Left cardiac atrium (tissue), 4 donors: ENCODE results near the gene ADD1. TPM values are rescaled to one million over a fixed set of nuclear protein-coding genes. Genes with fewer than 3 reads are reported as not detected.

ENCODE experiments used
- ATAC-seq, 2 donors: fragments of 200-7000 bp; cut with Tn5 transposase; one replicate each; pipeline ENCODE4 v1.9.1; 2020; ENCODE audit warnings: mild to moderate bottlenecking in 2 of 2, moderate library complexity in 2 of 2
- DNase-seq: peaks from one replicate; pipeline ENCODE4 v3.0.0-alpha.2; 2020
- intact Hi-C, 2 donors: fragments of 100-400 bp; cut with DNase I; formaldehyde crosslinking; loops; one replicate each; pipeline versions ENCODE4 v1.14.1 to v1.15.1; 2022 to 2023
- total RNA-seq, 2 donors: library from RNA; stranded (reverse); fragmentation: NEBNext Ultra II Directional; extraction: Animal tissue kit (Norgen Biotek cat#: 25700); gene quantifications; one replicate each; pipeline ENCODE4 v1.2.1, GENCODE V29; 2021
- donor health status: DM: no; HTN: yes; CAD: no.
- donor health status: DM: no; HTN: yes; CAD: no; lungs with severe emphysema.
- donor health status: DM: yes; HTN: yes; CAD: no.
- donor health status: Dilated cardiomyopathy.

ADD1 gene
- total RNA-seq, 2 donors from 2014 or later: 200 to 209 TPM

DNA sequence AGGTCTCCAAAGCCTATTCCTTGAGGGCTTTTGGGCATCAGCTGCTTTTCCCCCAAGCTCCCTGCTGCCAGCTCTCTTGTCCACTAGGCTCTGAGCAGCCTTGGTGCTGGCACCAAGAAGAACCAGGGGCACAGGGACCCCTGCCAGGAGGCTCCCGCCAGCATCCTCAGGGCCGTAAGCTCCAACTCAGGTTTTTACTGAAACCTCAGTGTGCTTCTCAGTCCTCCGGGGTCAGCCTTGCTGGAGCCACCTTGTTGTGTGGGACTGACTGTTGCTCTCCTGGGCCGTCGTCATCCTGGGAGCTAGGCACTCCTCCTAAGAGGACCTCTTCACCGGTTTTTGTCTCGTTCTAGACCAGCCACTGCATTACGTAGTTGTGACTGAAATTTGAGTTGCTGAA is 80.6 kb downstream of the ADD1 start:
- intact Hi-C loops: no loop called here
- ATAC-seq (no peak), DNase-seq (no peak)

GRCh38 chr4:2924765-2925301 is 81.2 kb downstream of the ADD1 start:
- ATAC-seq (no peak), DNase-seq (no peak)
- intact Hi-C loops: no loop called here

- intact Hi-C loops: no loop called here
- DNase-seq (no peak), ATAC-seq (no peak)
These were observed 81.9 kb downstream of the ADD1 start for GRCh38 chr4:2925496-2925895.

DNA sequence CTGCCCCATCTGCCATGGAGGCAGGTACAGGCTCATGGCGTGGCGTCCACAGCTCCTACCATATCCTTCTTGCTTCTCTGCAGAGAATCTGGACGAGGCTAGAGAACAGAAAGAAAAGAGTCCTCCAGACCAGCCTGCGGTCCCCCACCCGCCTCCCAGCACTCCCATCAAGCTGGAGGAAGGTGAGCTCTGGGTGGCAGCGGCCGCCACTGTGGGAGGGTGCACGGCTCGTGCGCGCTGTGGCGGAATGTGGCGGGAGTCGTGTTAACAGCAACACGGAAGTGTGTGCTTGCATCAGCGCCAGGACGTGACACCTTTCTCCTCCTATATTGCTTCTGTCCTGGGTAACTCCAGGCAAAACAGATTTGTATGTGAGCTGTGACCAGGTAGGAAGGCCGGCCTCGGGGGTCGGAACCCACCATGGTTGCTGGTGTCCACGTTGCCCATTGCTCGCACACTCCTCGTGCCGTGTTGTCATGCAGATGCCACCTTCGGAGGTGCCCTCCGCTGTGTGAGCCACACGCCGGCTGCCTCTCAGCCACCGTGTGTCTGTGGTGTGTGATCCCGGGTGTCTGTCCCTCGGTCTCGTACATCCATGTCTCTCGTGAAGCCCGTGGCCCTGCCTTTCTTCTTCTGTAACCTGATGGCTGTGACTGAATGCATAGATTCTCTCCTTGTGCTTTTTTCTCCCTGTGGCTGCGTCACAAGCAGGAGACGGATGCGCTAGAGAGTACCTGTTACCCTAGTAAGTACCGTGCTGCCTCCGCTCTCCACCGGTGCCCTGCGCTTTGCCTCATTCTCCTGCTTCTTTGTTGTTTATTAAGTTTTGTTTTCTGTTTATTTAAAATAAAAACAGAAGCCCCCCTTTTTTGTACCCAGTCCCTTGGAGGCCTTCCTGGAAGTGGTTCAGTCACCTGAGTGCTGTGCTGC is 82.6 kb downstream of the ADD1 start:
- intact Hi-C loops: no loop called here
- DNase-seq: no peak
- no peak for ATAC-seq

DNA sequence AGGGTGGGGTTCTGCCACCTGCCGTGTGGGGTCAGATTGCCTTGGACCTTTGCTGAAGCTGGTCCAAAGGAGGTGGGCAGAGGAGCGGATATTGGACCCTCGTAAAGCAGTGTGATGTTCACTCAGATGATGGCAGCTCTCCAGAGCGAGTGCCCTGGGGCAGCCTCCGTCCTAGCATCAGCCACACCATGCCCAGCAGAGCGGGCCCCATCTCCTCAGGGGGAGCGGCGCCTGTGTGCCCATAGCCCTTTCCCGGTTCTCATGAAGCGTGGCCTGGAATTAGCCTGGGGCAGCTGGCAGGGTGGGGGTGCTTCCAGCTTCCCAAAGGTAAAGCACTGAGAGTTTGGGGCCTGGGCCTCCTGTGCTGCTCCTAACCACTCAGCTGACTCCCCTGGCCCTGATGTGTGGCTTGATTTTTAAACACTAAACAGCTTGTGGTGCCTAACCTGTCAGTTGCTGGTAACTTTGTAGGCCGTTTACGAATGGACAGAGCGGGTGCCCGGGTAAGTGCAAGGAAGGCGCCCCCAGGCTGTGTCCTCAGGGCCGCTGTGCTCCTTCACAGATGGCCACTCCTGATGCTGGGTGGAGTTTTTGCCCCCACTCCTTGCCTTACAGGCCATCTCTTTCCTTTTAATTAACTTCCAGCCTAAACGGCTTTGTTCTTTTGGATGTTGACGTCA is 83.5 kb downstream of the ADD1 start:
- DNase-seq (no peak), ATAC-seq (no peak)
- intact Hi-C loops: no loop called here

GRCh38 chr4:2927696-2928075 is 84.0 kb downstream of the ADD1 start:
- intact Hi-C loops: no loop called here
- ATAC-seq (no peak), DNase-seq (no peak)

- DNase-seq: no peak
- no peak for ATAC-seq
- intact Hi-C loops: no loop called here
These were observed 84.9 kb downstream of the ADD1 start for GRCh38 chr4:2928242-2929176.

DNA sequence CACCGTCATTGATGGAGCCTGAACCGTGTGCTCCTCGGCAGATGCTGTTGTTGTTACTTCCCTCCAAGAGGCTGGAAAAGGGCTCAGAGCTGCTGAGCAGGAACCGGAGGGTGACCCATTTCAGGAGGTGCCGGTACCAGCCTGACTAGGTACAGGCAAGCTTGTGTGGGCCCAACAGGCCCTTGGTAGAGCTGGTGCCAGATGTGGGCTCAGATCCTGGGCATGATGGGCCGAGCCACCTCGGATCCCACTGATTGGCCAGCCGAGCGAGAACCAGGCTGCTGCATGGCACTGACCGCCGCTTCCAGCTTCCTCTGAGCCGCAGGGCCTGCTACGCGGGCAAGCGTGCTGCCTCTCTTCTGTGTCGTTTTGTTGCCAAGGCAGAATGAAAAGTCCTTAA is 85.8 kb downstream of the ADD1 start:
- DNase-seq: no peak
- intact Hi-C loops: no loop called here
- ATAC-seq: no peak

DNA sequence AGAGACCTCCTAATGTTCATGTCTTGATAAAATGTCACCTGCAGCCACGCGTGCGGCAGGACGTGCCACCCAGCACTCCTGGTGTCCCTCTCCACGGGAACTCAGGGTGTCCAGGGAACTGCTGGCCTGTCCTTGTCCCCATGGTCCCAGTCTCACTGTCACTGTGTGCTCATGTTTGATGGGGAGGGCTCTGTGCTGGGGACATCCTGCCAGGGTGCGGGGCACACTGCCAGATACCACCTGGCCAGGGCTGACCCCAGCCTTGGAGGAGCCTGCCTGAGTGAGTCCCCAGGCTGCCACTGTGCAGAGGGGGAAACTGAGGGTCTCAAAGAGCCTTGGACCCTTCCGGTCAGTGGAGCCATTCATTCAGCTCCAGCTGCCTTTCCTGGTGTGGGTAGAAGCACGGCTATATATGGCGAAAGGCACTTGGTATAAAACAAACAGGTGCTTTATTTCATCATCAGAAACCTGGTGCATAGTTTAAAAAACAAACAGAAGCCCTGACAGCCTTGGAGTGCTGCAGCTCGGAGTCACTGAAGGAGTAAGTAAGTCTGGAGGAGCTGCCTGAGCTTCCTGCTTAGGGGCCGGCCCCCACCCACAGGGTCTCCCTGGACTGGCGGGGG is 86.6 kb downstream of the ADD1 start:
- intact Hi-C loops: loop anchor here in 1 of 2 donors (10.0 kb wide), 2 partner anchors 85 to 165 kb away; partner anchors contain the start of gene ADD1
- ATAC-seq: no peak
- DNase-seq: no peak

DNA sequence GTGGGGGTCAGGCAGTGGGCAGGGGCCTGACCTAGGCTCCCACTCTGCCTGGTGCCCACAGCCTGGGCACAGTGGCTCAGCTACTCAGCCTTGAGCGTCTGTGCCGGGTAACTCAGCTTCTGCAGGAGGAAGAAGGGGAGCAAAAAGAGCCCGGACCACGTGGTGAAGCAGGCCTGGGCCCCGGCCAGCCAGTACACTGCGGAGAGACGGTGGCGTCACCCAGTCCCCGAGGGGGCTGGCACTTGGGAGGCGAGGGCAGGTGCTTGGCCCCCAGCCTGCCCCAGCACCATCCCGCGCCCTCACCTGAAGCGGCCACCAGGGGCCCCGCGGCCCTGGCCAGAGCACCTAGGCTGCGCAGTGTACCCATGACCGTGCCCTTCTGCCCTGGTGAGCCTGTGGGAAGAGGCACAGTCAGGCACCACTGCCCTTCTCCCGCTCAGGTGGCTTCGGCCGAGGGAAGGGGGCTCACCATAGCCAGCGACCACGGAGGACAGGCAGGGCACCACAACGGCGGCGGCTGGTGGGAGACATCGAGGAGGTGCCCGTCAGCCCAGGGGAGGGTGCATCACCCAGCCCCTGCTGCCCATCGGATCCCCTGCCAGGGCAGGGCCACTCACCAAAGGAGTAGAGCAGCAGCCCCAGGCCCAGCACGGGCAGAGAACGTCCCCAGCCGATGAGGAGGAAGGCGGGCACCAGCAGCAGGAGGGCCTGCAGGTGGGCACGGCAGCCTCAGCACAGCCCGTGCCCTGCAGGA is 87.3 kb downstream of the ADD1 start:
- DNase-seq (no peak), ATAC-seq (no peak)
- intact Hi-C loops: loop anchor here in 1 of 2 donors (10.0 kb wide), 2 partner anchors 86 to 166 kb away; partner anchors contain the start of gene ADD1

DNA sequence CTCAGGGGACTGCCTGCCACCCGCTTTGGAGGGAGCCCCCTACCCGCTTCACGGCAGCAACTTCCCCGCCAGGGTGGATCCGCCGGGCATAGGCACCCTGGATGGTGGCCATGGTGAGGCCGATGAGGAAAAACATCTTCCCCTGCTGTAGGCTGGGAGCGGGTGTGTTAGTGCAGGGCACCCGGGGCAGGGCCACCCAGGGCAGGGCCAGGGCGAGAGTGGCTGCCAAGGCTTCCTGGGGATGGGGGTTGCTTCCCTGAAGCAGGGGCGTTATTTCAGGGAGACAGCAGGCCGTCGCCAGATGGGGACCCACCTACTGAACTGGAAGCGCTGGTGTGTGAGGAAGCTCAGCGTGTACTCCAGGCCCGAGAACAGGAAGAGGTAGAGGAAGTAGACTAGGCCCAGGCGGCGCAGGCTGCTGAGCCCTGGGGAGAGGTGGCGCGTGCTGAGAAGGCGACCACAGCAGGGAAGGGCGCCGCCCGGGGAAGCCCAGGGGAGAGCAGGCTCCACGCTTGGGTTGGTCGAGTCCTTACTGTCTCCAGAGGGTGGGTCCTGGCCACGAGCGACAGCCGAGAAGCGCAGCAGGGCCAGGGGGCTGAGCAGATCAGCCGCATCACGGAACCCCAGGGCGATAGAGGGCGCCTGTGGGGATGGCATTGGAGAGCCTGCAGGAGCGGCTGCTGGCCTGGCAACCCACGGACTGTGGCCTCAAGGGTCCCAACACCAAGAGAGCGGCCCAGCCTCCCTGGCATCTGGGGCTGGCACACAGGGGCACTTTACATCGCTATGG is 88.1 kb downstream of the ADD1 start:
- intact Hi-C loops: loop anchor here in 1 of 2 donors (10.0 kb wide), 2 partner anchors 87 to 167 kb away; partner anchors contain the start of gene ADD1
- ATAC-seq: peak in 1 of 2 donors; percentile 6
- peak; percentile 75 for DNase-seq

- intact Hi-C loops: loop anchor here in 1 of 2 donors (10.0 kb wide), 2 partner anchors 88 to 168 kb away; partner anchors contain the start of gene ADD1
- DNase-seq: no peak
- no peak for ATAC-seq
These were observed 88.8 kb downstream of the ADD1 start for GRCh38 chr4:2932321-2932950.

- no peak for DNase-seq
- no peak for ATAC-seq
- intact Hi-C loops: loop anchor here in 1 of 2 donors (10.0 kb wide), 2 partner anchors 88 to 168 kb away; partner anchors contain the start of gene ADD1
These were observed 89.4 kb downstream of the ADD1 start for GRCh38 chr4:2932951-2933565.

DNA sequence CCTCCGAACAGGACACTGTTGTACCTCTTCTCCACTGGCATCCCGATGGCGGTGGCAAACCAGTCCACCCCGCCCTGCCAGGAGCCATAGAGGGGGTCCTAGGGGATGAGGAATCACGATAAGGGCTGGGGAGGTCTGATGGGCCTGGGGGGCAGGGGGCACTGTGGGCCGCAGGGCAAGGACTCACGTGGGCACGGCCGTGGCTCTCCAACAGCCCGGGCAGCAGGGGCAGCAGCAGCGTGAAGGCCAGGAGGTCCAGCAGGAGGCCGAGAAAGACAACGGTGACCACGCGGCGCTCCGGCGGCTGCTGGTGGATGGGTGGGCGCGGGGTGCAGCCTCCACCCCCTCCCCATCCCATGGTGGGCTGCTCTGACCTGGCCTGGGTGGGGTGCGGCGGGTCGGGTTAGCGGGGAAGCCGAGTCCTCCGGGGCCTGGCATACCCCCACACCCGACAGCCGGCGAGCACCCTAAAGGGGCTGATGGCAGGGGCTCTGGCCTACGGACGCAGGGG is 90.0 kb downstream of the ADD1 start:
- DNase-seq: no peak
- ATAC-seq: peak in 1 of 2 donors; percentile 0
- intact Hi-C loops: loop anchor here in 1 of 2 donors (10.0 kb wide), 2 partner anchors 89 to 169 kb away; partner anchors contain the start of gene ADD1

GRCh38 chr4:2934077-2934812 is 90.6 kb downstream of the ADD1 start:
- intact Hi-C loops: loop anchor here in 1 of 2 donors (10.0 kb wide), 2 partner anchors 89 to 169 kb away; partner anchors contain the start of gene ADD1
- DNase-seq: peak; percentile 77
- peak; percentile 33 to 38 for ATAC-seq
